HCT116 (cell line): ENCODE data around the gene PFDN2. TPM values are rescaled to one million over a fixed set of nuclear protein-coding genes. Genes with fewer than 3 reads are reported as not detected.

Experiments
- ATAC-seq: fragments of 200-7000 bp; cut with Tn5 transposase; 2 replicates; pipeline ENCODE4 v1.9.1; 2020; ENCODE audit warnings: mild to moderate bottlenecking, moderate library complexity
- BruUV-seq: library from RNA; stranded (reverse); fragments of 400-500 nt; replicated peaks from 2 replicates; lab custom pipeline; 2021; lab: Mats Ljungman, UMichigan
- CTCF ChIA-PET: fragments of 300-600 bp; sonication (Branson Sonifier 250); formaldehyde crosslinking; loops from one replicate; lab custom pipeline; 2021; ENCODE audit warnings: antibody characterized with exemption; lab: Charles Lee
- POLR2A ChIA-PET: fragments of 300-600, 350-600 bp; sonication (Branson Sonifier 250); formaldehyde crosslinking; loops from one replicate; lab custom pipeline; 2021; ENCODE audit warnings: antibody characterized with exemption; lab: Charles Lee
- RAD21 ChIA-PET, 2 experiments: fragments of 300-600 bp; sonication (Branson Sonifier 250); formaldehyde crosslinking; loops; one replicate each; lab custom pipeline; 2023; ENCODE audit warnings: low total read pairs in 2 of 2; ENCODE audit not compliant: uncharacterized antibody in 2 of 2, unreplicated experiment in 2 of 2, low non-redundant PET in 1 of 2; lab: Charles Lee
- DNase-seq: peaks from one replicate; pipeline ENCODE4 v3.0.0-alpha.2; 2010; ENCODE audit warnings: low read depth, low spot score
- H2AFZ ChIP-seq: fragments of 200-600 bp; shearing (Covaris generic), sonication (generic); 2 replicates; pipeline ENCODE4 v1.6.1; 2017; ENCODE audit warnings: low read depth, mixed run types, mixed read lengths, antibody characterized with exemption, low read length; ENCODE audit not compliant: poor library complexity, severe bottlenecking
- H3K27ac ChIP-seq: 2 replicates; pipeline ENCODE4 v1.5.1; 2012; ENCODE audit warnings: low read depth, low read length
- H3K27me3 ChIP-seq: fragments of 200-600 bp; sonication (generic); 2 replicates; pipeline ENCODE4 v1.6.1; 2016; ENCODE audit warnings: mixed run types, low read length, mixed read lengths; ENCODE audit not compliant: insufficient read depth
- H3K36me3 ChIP-seq, 2 experiments: fragments of 200-500 bp in 1 of 2; fragments of 200-600 bp in 1 of 2; sonication (Bioruptor generic) in 1 of 2; sonication (generic) in 1 of 2; 2 replicates each; pipeline versions ENCODE4 v1.5.1 to v1.6.1; 2014 to 2016; ENCODE audit warnings: low read length in 2 of 2, inconsistent platforms in 1 of 2, mixed read lengths in 1 of 2, mixed run types in 1 of 2; ENCODE audit not compliant: insufficient read depth in 2 of 2, control insufficient read depth in 1 of 2
- H3K4me1 ChIP-seq, 2 experiments: fragments of 200-600 bp in 1 of 2; sonication (generic) in 1 of 2; 2 replicates each; pipeline versions ENCODE4 v1.5.1 to v1.6.1; 2012 to 2017; ENCODE audit warnings: low read length in 2 of 2, inconsistent platforms in 1 of 2, mild to moderate bottlenecking in 1 of 2, mixed read lengths in 1 of 2, mixed run types in 1 of 2, moderate library complexity in 1 of 2; ENCODE audit not compliant: insufficient read depth in 2 of 2, control insufficient read depth in 1 of 2
- H3K4me2 ChIP-seq: fragments of 200-600 bp; sonication (generic); 2 replicates; pipeline ENCODE4 v1.6.1; 2017; ENCODE audit warnings: mixed run types, low read length, mixed read lengths
- H3K4me3 ChIP-seq, 2 experiments: fragments of 200-600 bp in 1 of 2; sonication (generic) in 1 of 2; replicated peaks in 1 of 2; 2 replicates each; pipeline ENCODE4 v1.5.1; 2011 to 2016; ENCODE audit warnings: low read length in 2 of 2, control low read depth in 1 of 2, low read depth in 1 of 2, mild to moderate bottlenecking in 1 of 2, mixed read lengths in 1 of 2, mixed run types in 1 of 2
- H3K79me2 ChIP-seq: fragments of 200-600 bp; sonication (generic); 2 replicates; pipeline ENCODE4 v1.6.1; 2017; ENCODE audit warnings: mild to moderate bottlenecking, mixed run types, low read length, moderate library complexity, mixed read lengths; ENCODE audit not compliant: insufficient read depth
- H3K9ac ChIP-seq: fragments of 200-600 bp; sonication (generic); 2 replicates; pipeline ENCODE4 v1.6.1; 2016; ENCODE audit warnings: low read length, mixed read lengths
- H3K9me2 ChIP-seq: fragments of 200-600 bp; sonication (generic), shearing (Covaris generic); 2 replicates; pipeline ENCODE4 v1.6.1; 2017; ENCODE audit warnings: mixed run types, mild to moderate bottlenecking, moderate library complexity; ENCODE audit not compliant: insufficient read depth
- H3K9me3 ChIP-seq, 2 experiments: fragments of 200-500 bp in 1 of 2; fragments of 200-600 bp in 1 of 2; sonication (Bioruptor generic) in 1 of 2; sonication (generic) in 1 of 2; 2 replicates each; pipeline ENCODE4 v1.6.1; 2014 to 2017; ENCODE audit warnings: low read length in 2 of 2, mixed read lengths in 2 of 2, inconsistent platforms in 1 of 2, low read depth in 1 of 2, mild to moderate bottlenecking in 1 of 2, mixed run types in 1 of 2, moderate library complexity in 1 of 2; ENCODE audit not compliant: control insufficient read depth in 1 of 2, insufficient read depth in 1 of 2
- H4K20me1 ChIP-seq: fragments of 200-600 bp; sonication (generic), shearing (Covaris generic); 2 replicates; pipeline ENCODE4 v1.6.1; 2017; ENCODE audit warnings: mixed run types, mild to moderate bottlenecking, moderate library complexity; ENCODE audit not compliant: insufficient read depth
- EGR1 ChIP-seq: IDR thresholded peaks from 2 replicates; pipeline ENCODE4 v1.6.1; 2012; ENCODE audit warnings: low read depth
- ELF1 ChIP-seq: IDR thresholded peaks from 2 replicates; pipeline ENCODE4 v1.6.1; 2012; ENCODE audit warnings: low read depth, borderline replicate concordance
- FOSL1 ChIP-seq: IDR thresholded peaks from 2 replicates; pipeline ENCODE4 v1.6.1; 2012; ENCODE audit warnings: low read depth
- SRF ChIP-seq: IDR thresholded peaks from 2 replicates; pipeline ENCODE4 v1.6.1; 2012; ENCODE audit warnings: low read depth
- TCF7L2 ChIP-seq: IDR thresholded peaks from 2 replicates; pipeline ENCODE4 v1.7.0; 2011; ENCODE audit warnings: borderline replicate concordance, inconsistent platforms; ENCODE audit not compliant: insufficient read depth, insufficient read length; ENCODE audit errors: extremely low read depth
- YY1 ChIP-seq: IDR thresholded peaks from 2 replicates; pipeline ENCODE4 v1.6.1; 2011; ENCODE audit warnings: low read length, low read depth, moderate library complexity, mild to moderate bottlenecking; ENCODE audit not compliant: insufficient replicate concordance; ENCODE audit errors: extremely low read depth
- intact Hi-C: fragments of 100-400 bp; cut with micrococcal nuclease; formaldehyde crosslinking; loops from 2 replicates; pipeline ENCODE4 v1.10.0; 2022
- total RNA-seq: library from RNA; stranded (reverse); gene quantifications from one replicate; pipeline ENCODE4 v1.2.1, GENCODE V29; 2021; ENCODE audit not compliant: unreplicated experiment
- TF ChIP-seq, protein P1 (sequence below), 3 experiments: fragments of 200-600 bp in 1 of 3; sonication (generic) in 1 of 3; IDR thresholded peaks in 2 of 3; conservative IDR thresholded peaks in 1 of 3; 2 replicates each; pipeline ENCODE4 v1.5.1; 2012 to 2017; ENCODE audit warnings: low read depth in 2 of 3, low read length in 2 of 3, antibody characterized with exemption in 1 of 3, borderline replicate concordance in 1 of 3, control low read depth in 1 of 3, mild to moderate bottlenecking in 1 of 3, mixed read lengths in 1 of 3, mixed run types in 1 of 3, moderate library complexity in 1 of 3; ENCODE audit not compliant: insufficient read depth in 1 of 3

Gene PFDN2
- total RNA-seq, 1 experiment from 2014 or later, result 179 TPM

DNA sequence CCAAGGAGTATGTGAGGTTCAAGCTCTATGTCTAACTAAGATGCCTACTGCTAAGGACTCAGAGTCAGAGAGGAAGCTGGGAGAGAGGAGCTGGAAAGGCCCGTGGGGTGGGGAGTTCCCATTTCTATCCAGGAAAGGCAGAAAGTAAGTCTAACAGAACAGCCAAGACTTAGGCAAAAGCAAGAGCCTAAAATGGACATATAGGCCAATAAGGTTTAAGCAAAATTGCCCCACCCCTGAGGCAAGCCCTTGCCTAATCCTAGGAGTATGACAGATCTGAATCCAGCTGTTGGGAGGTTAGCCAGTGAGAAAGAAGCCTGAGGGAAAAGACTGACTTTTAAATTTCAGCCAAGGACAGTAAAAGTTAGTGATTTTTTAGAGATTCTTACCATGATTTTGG is 21.3 kb downstream of the PFDN2 start (continued):
- TF ChIP-seq, protein P1, sequence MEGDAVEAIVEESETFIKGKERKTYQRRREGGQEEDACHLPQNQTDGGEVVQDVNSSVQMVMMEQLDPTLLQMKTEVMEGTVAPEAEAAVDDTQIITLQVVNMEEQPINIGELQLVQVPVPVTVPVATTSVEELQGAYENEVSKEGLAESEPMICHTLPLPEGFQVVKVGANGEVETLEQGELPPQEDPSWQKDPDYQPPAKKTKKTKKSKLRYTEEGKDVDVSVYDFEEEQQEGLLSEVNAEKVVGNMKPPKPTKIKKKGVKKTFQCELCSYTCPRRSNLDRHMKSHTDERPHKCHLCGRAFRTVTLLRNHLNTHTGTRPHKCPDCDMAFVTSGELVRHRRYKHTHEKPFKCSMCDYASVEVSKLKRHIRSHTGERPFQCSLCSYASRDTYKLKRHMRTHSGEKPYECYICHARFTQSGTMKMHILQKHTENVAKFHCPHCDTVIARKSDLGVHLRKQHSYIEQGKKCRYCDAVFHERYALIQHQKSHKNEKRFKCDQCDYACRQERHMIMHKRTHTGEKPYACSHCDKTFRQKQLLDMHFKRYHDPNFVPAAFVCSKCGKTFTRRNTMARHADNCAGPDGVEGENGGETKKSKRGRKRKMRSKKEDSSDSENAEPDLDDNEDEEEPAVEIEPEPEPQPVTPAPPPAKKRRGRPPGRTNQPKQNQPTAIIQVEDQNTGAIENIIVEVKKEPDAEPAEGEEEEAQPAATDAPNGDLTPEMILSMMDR (IDR thresholded peaks at IDR 0.05 in 2 of 3, conservative IDR thresholded peaks at IDR 0.05 in 1 of 3; ENCODE audit: borderline replicate concordance in 1 of 3, insufficient read depth in 1 of 3, low read depth in 2 of 3, low read length in 2 of 3), result no peak
- TF ChIP-seq FOSL1 (no peak), ELF1 (no peak), YY1 (no peak), SRF (no peak), EGR1 (no peak)

DNA sequence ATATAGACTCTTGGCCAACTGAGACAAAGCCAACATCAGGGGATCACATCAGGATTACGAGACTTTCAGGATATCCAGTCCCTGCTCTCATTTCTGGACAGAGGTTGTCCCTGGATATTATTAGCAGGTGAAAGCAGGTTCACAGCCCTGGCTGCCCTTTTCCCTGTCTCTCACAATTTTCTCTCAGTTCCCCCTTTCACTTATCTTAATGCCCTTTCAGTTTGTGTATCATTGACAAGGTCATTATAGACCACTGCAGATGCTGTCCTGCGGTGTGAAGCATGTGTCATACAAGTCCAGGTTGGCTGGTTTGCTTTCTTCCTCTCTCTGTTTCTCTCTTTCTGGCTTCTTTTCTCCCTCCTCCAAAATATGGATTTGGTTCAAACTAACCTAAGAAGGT is 21.8 kb downstream of the PFDN2 start:
- no peak for TF ChIP-seq TCF7L2
- TF ChIP-seq, all 23 proteins: peak for 0
- no peak overlapping the region for H3K9ac ChIP-seq
- DNase-seq (no peak), ATAC-seq (no peak)
- H3K4me2 ChIP-seq, result no peak overlapping the region
- H3K9me3 ChIP-seq, result no peaks in the 10 kb centered on the region
- H3K27ac ChIP-seq, result no peak overlapping the region
- no peak overlapping the region for H2AFZ ChIP-seq
- H3K4me1 ChIP-seq, result peaks cover 10 to 47% of the 10 kb centered on the region in 2 experiments
- no peak overlapping the region for H3K4me3 ChIP-seq
- peaks cover 5 to 8% of the 10 kb centered on the region in 2 experiments; a peak in 3 of 4 replicates for H3K36me3 ChIP-seq
- H3K9me2 ChIP-seq, result no peaks in the 10 kb centered on the region
- H3K79me2 ChIP-seq, result no peaks in the 10 kb centered on the region
- POLR2A ChIA-PET, result interaction anchor here (1.1 kb wide), 1 partner anchor 50 kb away, joined by 3 read pairs; the partner anchor contains the start of gene USF1
- RAD21 ChIA-PET, result interaction anchor here (0.9 to 1.4 kb wide), 2 partner anchors 22 to 98 kb away, joined by 3 read pairs; no protein-coding TSS in a partner anchor
- intact Hi-C loops, result loop anchor here (2.0 to 5.0 kb wide), 2 partner anchors 51 to 74 kb away; partner anchors contain the start of genes F11R and USF1
- BruUV-seq, result no TSS peak
- CTCF ChIA-PET, result interaction anchor here (1.1 to 3.5 kb wide), 6 partner anchors 9 to 261 kb away, joined by 3 to 25 read pairs (median 10); no protein-coding TSS in a partner anchor
- H3K27me3 ChIP-seq, result no peaks in the 10 kb centered on the region
- H4K20me1 ChIP-seq, result no peaks in the 10 kb centered on the region
